ENCODE results near the gene MYOM3. TPM values are rescaled to one million over a fixed set of nuclear protein-coding genes. Genes with fewer than 3 reads are reported as not detected.

MYOM3 gene
- total RNA-seq, 1 donor from 2014 or later: 8.1 TPM

DNA sequence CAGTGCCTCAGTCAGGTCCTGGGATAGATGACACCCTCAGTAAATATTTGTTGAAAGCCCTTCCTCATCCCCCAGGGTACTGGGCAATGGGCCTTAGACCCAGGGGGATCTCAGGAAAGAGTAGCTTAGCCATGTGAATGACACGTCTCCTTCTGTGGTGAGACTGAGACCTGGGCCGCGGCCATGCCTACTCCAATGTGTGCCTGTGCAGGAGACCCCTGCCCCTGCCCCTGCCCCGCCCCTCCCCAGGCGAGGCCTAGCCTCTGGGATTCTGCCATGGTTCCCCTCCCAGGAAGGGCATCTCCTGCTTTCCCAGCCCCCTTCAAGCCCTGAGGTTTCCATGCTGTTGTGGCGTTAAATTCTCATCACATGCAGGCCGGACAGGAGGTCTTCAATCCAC, 7.1 kb downstream of the MYOM3 start:
- H3K27me3 ChIP-seq (ENCODE audit: control insufficient read depth, insufficient read depth, low read length): no peaks in the 10 kb centered on the region
- TF ChIP-seq, protein P1, sequence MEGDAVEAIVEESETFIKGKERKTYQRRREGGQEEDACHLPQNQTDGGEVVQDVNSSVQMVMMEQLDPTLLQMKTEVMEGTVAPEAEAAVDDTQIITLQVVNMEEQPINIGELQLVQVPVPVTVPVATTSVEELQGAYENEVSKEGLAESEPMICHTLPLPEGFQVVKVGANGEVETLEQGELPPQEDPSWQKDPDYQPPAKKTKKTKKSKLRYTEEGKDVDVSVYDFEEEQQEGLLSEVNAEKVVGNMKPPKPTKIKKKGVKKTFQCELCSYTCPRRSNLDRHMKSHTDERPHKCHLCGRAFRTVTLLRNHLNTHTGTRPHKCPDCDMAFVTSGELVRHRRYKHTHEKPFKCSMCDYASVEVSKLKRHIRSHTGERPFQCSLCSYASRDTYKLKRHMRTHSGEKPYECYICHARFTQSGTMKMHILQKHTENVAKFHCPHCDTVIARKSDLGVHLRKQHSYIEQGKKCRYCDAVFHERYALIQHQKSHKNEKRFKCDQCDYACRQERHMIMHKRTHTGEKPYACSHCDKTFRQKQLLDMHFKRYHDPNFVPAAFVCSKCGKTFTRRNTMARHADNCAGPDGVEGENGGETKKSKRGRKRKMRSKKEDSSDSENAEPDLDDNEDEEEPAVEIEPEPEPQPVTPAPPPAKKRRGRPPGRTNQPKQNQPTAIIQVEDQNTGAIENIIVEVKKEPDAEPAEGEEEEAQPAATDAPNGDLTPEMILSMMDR (IDR thresholded peaks at IDR 0.05; ENCODE audit: insufficient read depth, low read length, poor library complexity, severe bottlenecking): no peak
- no peak for DNase-seq (ENCODE audit: low read depth)
- no peak overlapping the region for H3K4me3 ChIP-seq (ENCODE audit: low read depth, low read length)
- no peaks in the 10 kb centered on the region for H3K36me3 ChIP-seq (ENCODE audit: control insufficient read depth, insufficient read depth, low read length)

DNA sequence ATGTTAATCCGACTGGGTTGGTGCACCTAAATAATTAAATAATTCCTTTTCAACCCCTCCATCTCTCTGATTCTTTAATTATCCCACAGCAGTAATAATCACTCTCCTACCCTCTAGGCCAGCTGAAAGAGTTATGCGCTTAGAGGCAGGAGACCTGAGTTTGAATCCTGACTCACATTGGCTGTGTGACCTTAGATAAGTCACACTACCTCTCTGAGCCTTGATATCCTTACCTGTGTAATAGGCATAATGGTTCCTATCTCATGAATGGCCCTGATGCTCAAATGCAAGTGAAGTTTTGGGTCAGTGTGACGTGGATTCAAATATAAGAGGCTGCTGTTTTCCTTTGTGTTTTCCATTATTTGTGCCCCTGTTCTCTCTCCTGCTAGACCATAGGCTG, 8.1 kb downstream of the MYOM3 start:
- Histone ChIP-seq H3K4me3 (ENCODE audit: low read depth, low read length) (no peak overlapping the region), H3K36me3 (ENCODE audit: control insufficient read depth, insufficient read depth, low read length) (no peaks in the 10 kb centered on the region), H3K27me3 (ENCODE audit: control insufficient read depth, insufficient read depth, low read length) (no peaks in the 10 kb centered on the region)
- no peak for DNase-seq (ENCODE audit: low read depth)
- TF ChIP-seq, protein P1 (IDR thresholded peaks at IDR 0.05; ENCODE audit: insufficient read depth, low read length, poor library complexity, severe bottlenecking): no peak

DNA sequence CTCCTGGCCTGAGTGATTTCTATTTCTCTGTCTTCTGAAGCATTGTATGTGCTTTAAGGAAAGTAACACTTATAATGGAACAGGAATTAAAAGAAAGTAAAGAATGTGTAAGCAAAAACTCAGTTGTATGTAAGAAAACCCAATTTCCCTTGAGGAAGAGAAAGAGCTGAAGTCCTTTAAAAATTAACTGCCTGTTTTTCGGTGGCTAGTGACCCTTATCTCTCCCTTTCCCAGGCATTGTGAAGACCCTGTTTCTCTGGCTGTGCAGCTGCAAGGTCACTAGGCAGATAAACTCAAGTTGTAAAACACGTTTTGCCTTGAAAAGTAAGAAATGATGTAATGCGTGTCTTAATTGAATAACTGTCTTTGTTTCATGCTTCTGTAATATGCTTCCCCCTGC, 8.5 kb downstream of the MYOM3 start:
- Histone ChIP-seq H3K4me3 (ENCODE audit: low read depth, low read length) (no peak overlapping the region), H3K27me3 (ENCODE audit: control insufficient read depth, insufficient read depth, low read length) (no peaks in the 10 kb centered on the region), H3K36me3 (ENCODE audit: control insufficient read depth, insufficient read depth, low read length) (no peaks in the 10 kb centered on the region)
- DNase-seq (ENCODE audit: low read depth): no peak
- TF ChIP-seq, protein P1 (IDR thresholded peaks at IDR 0.05; ENCODE audit: insufficient read depth, low read length, poor library complexity, severe bottlenecking): no peak

DNA sequence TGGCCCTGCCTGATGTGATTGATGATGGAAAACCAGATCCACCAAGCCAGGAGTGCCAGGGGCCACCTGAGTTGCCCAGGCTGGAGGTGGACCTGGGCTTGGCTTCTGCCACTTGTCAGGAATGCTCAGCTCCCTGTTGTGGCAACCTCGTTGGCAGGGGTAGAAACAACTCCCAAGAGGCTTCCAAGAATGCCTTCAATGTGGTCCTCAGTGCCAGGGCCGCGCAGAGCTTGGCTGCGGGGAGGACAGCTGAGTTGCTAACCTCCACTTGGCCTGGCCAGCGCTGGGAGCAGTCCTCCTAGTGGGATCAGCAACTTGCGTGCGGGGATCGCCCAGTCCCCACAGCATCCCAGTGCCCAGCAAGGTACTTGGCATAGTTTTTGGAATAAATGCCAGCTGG, 9.0 kb downstream of the MYOM3 start:
- Histone ChIP-seq H3K27me3 (ENCODE audit: control insufficient read depth, insufficient read depth, low read length) (no peaks in the 10 kb centered on the region), H3K36me3 (ENCODE audit: control insufficient read depth, insufficient read depth, low read length) (no peaks in the 10 kb centered on the region), H3K4me3 (ENCODE audit: low read depth, low read length) (no peak overlapping the region)
- DNase-seq (ENCODE audit: low read depth): no peak
- TF ChIP-seq, protein P1 (IDR thresholded peaks at IDR 0.05; ENCODE audit: insufficient read depth, low read length, poor library complexity, severe bottlenecking): no peak

DNA sequence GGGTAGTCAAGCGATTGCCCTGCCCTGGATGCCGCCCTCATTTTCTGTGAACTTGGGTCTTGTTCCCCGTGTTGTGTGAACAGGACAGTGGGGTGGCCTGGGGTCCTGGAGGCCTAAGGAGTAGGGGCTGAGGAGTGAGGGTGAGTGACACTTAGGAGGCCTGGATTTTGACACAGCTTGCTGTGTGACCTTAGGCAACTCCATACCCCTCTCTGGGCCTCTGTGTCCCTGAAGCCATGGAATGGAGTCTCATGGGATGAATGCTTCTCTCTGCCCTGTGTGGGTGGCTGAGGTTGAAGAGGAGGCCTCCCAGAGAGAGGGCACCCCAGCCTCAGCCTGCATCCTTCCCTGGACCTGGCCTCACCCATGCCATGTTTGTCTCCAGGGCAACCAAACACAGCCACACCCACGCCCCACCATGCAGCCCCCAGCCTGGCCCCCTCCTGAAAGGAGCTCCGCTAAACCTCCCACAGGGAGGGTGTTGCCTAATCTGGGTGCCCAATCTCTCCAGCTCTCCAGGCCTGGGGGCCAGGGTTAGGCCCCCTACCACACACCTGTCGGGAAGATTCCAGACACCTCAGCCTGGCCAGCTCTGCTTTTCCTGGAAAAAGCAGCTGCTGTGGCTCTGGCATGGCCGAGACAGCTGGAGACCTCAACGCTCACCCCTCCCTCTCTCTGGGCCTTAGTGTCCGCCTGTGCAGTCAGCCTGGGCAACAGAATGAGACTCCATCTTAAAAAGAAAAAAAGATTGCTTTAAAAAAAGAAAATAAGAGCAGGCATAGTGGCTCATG, 9.9 kb downstream of the MYOM3 start:
- Histone ChIP-seq H3K36me3 (ENCODE audit: control insufficient read depth, insufficient read depth, low read length) (no peaks in the 10 kb centered on the region), H3K4me3 (ENCODE audit: low read depth, low read length) (no peak overlapping the region), H3K27me3 (ENCODE audit: control insufficient read depth, insufficient read depth, low read length) (no peaks in the 10 kb centered on the region)
- TF ChIP-seq, protein P1 (IDR thresholded peaks at IDR 0.05; ENCODE audit: insufficient read depth, low read length, poor library complexity, severe bottlenecking): no peak
- DNase-seq (ENCODE audit: low read depth): no peak

All from kidney epithelial cell (primary cell).